ENCODE data around the gene DAAM2.

The DAAM2 gene

GRCh38 chr6:39819228-39819627 is 27.1 kb downstream of the DAAM2 start:
- TF ChIP-seq, protein P1, sequence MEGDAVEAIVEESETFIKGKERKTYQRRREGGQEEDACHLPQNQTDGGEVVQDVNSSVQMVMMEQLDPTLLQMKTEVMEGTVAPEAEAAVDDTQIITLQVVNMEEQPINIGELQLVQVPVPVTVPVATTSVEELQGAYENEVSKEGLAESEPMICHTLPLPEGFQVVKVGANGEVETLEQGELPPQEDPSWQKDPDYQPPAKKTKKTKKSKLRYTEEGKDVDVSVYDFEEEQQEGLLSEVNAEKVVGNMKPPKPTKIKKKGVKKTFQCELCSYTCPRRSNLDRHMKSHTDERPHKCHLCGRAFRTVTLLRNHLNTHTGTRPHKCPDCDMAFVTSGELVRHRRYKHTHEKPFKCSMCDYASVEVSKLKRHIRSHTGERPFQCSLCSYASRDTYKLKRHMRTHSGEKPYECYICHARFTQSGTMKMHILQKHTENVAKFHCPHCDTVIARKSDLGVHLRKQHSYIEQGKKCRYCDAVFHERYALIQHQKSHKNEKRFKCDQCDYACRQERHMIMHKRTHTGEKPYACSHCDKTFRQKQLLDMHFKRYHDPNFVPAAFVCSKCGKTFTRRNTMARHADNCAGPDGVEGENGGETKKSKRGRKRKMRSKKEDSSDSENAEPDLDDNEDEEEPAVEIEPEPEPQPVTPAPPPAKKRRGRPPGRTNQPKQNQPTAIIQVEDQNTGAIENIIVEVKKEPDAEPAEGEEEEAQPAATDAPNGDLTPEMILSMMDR (IDR thresholded peaks at IDR 0.05; ENCODE audit: insufficient read depth, low read length, poor library complexity, severe bottlenecking), result no peak
- Histone ChIP-seq H3K4me3 (replicated peaks; ENCODE audit: low read depth, low read length) (no peak overlapping the region), H3K27me3 (replicated peaks; ENCODE audit: control insufficient read depth, insufficient read depth, low read length) (no peaks in the 10 kb centered on the region), H3K36me3 (ENCODE audit: control insufficient read depth, insufficient read depth, low read length) (no peaks in the 10 kb centered on the region)
- no peak for DNase-seq (ENCODE audit: extremely low read depth, insufficient read length)

DNA sequence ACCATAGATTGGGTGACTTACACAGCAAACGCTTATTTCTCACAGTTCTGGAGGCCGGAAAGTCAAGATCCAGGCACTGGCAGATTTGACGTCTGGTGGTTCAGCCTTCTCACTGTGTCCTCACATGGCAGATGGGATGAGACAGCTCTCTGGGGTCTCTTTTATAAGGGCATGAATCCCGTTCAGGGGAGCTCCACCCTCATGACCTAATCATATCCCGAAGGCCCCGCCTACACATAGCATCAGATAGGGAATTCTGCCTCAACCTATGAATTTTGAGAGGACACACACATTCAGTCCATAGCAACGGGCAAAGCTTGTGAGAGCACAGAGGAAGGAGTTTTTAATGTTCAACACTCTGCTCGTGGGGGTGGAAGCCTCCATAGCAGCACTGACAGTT is 27.5 kb downstream of the DAAM2 start:
- Histone ChIP-seq H3K36me3 (ENCODE audit: control insufficient read depth, insufficient read depth, low read length) (no peaks in the 10 kb centered on the region), H3K4me3 (replicated peaks; ENCODE audit: low read depth, low read length) (no peak overlapping the region), H3K27me3 (replicated peaks; ENCODE audit: control insufficient read depth, insufficient read depth, low read length) (no peaks in the 10 kb centered on the region)
- no peak for DNase-seq (ENCODE audit: extremely low read depth, insufficient read length)
- TF ChIP-seq, protein P1 (IDR thresholded peaks at IDR 0.05; ENCODE audit: insufficient read depth, low read length, poor library complexity, severe bottlenecking), result no peak

DNA sequence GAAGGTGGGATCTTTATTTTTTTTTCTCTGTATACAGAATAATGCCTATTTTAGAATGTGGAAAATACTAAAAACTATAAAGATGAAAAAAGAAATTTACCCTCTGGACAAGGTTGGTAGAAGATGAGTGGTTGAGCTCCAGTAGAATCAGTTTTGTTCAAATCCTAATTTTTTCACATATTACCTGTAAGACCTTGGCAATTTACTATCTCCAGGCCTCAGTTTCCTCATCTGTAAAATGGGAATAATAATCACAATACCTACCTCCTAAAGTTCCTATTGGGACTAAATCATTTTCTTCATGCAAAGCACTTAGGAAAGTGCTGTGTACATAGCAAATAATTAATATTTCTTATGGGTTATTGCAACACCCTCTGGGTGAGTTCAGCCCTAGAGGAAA is 28.4 kb downstream of the DAAM2 start:
- Histone ChIP-seq H3K36me3 (ENCODE audit: control insufficient read depth, insufficient read depth, low read length) (no peaks in the 10 kb centered on the region), H3K4me3 (replicated peaks; ENCODE audit: low read depth, low read length) (no peak overlapping the region), H3K27me3 (replicated peaks; ENCODE audit: control insufficient read depth, insufficient read depth, low read length) (no peaks in the 10 kb centered on the region)
- TF ChIP-seq, protein P1 (IDR thresholded peaks at IDR 0.05; ENCODE audit: insufficient read depth, low read length, poor library complexity, severe bottlenecking), result no peak
- no peak for DNase-seq (ENCODE audit: extremely low read depth, insufficient read length)

DNA sequence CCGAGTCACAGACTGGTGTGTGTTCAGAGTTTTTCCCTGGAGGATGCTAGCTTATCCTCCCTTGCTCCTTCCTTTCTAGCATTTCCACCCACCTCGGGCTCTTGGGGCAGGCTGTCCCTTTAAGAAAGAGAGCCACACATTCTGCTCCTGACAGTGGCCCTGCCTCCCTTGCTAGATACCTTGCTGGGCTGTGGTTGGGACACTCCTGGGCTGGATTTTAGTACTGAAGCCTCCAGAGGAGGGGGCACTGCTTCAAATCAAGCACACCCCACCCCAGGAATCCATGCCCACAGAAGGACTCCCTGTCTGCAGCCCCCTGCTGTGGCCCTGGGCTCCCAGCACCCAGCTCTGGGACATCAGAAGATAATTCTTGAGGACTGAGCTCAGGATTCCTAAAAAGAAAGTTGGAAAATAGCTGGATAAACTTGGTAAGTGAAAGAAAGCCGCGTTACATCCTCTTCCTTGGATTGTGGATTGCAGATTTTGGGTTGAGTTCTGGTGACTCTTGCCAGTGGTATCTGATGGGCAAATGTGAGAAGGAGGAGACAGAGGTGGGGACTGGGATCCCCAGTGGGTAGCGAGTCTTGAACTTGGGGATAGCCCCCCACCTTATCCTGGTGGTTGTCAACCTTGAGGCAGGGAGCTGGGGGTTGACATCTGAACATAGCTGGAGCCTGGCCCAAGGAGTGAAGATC is 29.0 kb downstream of the DAAM2 start:
- Histone ChIP-seq H3K4me3 (replicated peaks; ENCODE audit: low read depth, low read length) (no peak overlapping the region), H3K27me3 (replicated peaks; ENCODE audit: control insufficient read depth, insufficient read depth, low read length) (no peaks in the 10 kb centered on the region; the same call in 1 of the 2 replicates), H3K36me3 (ENCODE audit: control insufficient read depth, insufficient read depth, low read length) (no peaks in the 10 kb centered on the region)
- DNase-seq (ENCODE audit: extremely low read depth, insufficient read length), result no peak
- TF ChIP-seq, protein P1 (IDR thresholded peaks at IDR 0.05; ENCODE audit: insufficient read depth, low read length, poor library complexity, severe bottlenecking), result no peak

DNA sequence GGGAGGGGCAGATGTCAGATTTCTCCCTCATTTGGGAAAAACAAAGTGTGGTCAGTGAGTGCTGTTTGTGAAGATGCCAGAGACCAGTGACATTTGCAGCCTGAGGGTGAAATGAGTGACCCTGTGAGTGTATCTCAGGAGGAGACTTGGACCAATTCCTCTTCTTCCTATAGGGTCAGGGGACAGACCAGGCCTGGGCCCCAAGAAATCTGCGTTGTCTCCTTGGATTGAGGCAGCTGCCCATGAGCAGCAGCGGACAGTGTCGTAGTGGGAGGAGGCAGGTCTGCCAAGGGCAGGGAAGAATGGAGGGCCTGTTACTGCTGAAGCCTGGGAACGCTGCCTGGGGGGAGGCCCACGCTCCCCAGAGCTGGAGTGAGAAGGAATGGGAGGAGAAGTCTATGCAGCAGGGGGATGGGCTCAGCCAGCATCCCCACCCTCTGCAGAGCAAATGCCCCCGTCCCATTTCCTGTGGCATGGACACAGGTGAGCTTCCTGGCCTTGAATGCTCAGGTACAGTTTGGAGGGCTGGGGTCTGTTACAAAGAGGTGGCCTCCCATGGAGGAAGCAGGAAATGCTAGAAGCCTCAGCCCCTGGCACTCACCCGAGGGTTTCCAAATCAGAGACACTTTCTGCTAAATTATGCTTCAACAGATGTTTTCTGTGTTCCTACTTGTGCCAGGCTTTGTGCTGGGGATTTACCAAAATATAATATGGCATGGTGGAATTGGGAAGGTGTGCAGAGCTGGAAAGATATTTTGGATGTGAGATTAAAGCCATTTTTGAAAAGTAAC is 29.8 kb downstream of the DAAM2 start:
- H3K4me3 ChIP-seq (replicated peaks; ENCODE audit: low read depth, low read length), result no peak overlapping the region
- H3K36me3 ChIP-seq (ENCODE audit: control insufficient read depth, insufficient read depth, low read length), result no peaks in the 10 kb centered on the region
- H3K27me3 ChIP-seq (replicated peaks; ENCODE audit: control insufficient read depth, insufficient read depth, low read length), result no peaks in the 10 kb centered on the region; the same call in 1 of the 2 replicates
- TF ChIP-seq, protein P1 (IDR thresholded peaks at IDR 0.05; ENCODE audit: insufficient read depth, low read length, poor library complexity, severe bottlenecking), result no peak
- no peak for DNase-seq (ENCODE audit: extremely low read depth, insufficient read length)

Measured in GM06990 (cell line).